NCI-H748 (cell line): Measurements from ENCODE around the gene RMC1.
"Not testable (repeated sequence)": the region's sequence is repeated elsewhere in the genome, so short reads cannot be mapped to it uniquely, and the experiment has no call there.

Experiments
- DNase-seq: peaks from one replicate; lab custom pipeline; 2025; ENCODE audit not compliant: unreplicated experiment; lab: John Stamatoyannopoulos, UW

Gene RMC1

GRCh38 chr18:23495723-23496440 lies 7.4 kb upstream of the RMC1 start:
- no peak for DNase-seq

DNA sequence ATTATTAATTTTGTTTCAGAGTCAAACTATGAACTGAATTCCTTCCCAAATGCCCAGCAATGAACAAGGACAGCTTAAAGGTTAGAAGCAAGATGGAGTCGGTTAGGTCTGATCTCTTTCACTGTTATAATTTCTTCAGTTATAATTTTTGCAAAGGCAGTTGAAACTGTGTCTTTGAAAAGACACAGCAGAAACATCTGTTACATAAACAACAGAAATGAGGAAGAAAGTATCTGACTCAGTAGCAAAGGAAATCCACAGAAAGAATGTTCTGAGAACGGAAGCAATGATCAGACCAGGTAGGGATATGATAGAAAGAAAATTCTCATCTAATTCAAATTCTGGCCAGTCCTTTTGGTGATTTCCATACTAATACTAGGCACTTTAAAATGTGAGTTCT lies 5.2 kb upstream of the RMC1 start:
- no peak for DNase-seq

DNA sequence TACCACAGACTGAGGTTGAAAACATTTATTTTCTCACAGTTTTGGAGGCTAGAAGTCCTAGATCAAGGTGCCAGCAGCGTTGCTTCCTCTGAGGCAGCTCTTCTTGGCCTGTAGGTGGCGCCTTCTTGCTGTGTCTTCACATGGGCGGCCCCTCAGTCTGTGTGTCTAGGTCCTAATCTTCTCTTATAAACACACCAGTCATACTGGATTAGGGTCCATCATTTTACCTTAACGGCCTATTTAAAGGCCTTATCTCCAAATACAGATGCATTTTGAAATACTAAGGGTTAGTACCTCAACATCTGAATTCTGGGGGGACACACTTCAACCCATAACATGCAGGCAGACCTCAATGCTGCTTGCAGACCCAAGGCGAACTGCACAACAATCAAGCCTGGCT lies 4.4 kb upstream of the RMC1 start:
- peak; percentile 81 for DNase-seq

- DNase-seq: no peak
Observed at GRCh38 chr18:23499291-23499781, 4.0 kb upstream of the RMC1 start.

DNA sequence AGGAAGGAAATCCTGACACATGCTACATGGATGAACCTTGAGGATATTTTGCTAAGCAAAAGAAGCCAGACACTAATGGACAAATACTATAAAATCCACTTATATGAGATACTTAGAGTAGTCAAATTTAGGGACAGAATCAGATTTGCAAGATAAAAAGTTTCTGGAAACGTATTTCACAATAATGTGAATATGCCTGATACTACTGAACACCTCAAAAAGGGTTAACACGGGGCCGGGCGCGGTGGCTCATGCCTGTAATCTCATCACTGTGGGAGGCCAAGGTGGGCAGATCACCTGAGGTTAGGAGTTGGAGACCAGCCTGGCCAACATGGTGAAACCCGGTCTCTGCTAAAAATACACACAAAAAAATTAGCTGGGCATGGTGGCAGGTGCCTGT lies 1.7 kb upstream of the RMC1 start:
- DNase-seq: no peak

DNA sequence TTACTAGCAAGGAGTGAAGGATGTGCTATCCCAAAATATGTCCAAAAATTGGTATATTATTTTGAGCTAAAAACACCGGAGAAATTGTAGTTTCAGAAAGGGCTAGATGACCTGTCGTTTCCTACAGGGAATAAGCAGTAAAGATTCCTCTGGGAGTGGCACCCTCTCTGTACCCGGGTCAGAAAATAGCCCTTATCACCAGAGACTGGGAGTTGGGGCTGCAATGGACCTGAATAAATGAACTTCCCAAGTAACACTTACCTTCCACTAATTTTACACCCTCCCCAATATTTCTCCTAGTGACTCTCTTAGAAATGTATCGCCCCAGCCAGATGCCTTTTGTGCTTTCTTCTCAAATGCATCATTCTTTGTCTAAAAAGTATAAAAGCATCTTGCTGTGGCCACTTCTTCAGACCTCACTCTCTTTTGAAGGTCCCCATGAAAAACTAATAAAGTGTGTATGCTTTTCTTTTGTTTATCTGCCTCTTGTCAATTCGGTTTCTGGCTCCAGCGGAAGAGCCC lies 734 bp upstream of the RMC1 start:
- peak; percentile 39 for DNase-seq

DNA sequence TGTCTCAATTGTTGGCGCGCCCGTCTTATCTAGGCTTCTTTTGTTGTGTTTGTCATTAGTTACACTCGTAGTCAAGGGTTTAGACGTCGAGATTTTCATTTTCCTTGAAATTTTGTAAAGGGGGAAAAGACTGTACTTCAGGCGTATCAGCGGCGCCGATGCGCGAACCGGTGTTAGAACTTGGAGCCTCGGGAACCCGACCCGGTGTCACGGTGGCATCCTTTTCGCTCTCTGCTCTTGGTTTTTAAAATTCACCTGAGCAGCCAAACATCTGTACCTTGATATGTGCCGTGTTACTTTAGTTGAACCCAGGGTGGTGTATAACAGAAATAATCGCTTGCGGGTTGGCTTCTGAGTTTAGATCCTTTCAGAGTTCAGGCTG lies 643 bp downstream of the RMC1 start:
- peak; percentile 43 for DNase-seq

DNA sequence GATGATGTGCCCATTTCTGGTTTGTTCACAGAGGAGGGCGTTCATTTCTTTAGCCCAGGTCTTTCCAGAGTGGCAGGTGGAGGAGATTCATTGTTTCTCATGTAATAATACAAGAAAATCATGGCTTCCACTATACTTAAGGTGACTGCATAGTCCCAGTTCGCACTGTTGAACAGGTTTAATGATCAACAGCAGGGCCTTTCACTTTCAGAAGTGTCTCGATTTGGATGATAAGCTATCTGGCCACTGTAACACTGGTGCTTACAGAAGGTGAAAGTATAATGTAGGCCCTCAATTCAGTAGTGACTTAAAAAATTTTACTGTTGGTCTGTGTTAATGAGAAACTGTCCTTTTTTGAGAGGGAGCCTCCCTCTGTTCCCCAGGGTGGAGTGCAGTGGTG lies 1.4 kb downstream of the RMC1 start:
- no peak for DNase-seq

DNA sequence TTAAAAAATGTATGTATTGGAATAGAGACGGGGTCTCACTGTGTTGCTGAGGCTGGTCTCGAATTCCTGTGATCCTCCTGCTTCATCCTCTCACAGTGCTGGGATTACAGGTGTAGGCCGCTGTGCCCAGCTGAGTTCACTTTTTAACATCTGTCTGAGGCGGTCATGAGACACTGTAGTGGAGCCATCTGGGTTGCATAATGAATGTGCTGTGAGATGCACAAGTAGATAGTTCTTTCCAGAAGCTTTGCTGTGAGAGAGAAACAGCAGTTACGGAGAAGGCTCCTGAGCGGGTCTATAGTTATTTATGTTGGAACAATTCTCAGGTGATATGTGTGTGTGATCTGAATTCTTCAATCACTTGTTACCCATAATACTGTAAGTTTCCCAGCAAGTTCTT lies 3.1 kb downstream of the RMC1 start:
- no peak for DNase-seq

- not testable (repeated sequence) for DNase-seq
Observed at GRCh38 chr18:23510923-23511322, 7.6 kb downstream of the RMC1 start.

- DNase-seq: not testable (repeated sequence)
Observed at GRCh38 chr18:23512216-23512615, 8.9 kb downstream of the RMC1 start.

GRCh38 chr18:23512641-23513040 lies 9.3 kb downstream of the RMC1 start:
- no peak for DNase-seq

GRCh38 chr18:23515911-23516546 lies 12.7 kb downstream of the RMC1 start:
- DNase-seq: peak; percentile 82

DNA sequence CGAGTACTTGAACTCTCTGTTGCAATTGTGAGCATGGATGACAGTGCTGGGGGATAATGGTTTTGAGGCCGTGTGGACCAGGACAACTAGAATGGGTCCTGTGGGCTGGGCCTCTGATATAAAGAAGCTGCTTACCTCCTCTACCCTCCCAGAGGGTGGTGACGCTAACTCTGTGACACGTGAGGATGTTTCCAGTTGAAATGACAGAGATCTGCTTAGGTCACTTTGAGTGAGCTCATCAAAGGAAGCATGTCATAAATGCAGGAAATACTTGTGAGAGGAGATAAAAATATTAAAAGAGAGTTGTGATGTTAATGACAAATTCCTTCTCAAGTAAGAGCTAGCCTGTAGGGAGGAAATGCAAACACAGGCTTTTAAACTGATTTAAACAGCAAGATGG lies 16.4 kb downstream of the RMC1 start:
- no peak for DNase-seq

DNA sequence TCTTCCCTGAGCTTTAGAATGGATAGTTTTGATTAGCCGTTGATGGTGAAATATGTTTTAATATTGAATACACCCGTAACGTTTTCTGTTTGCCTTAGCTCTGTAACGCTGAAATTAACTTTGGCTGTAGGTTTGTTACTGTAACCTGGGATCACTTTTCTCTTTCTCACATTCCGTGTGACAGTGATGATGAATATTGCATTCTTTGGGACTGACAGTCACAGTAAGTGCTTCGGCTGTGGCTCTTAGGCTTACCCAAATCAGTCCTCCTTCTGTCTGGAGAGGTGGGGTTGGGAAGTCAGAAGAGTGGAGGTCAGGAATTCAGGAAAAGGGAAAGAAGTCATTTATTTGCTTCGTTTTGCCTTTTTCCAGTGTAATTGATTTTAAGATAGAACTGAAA lies 18.0 kb downstream of the RMC1 start:
- DNase-seq: no peak

GRCh38 chr18:23521907-23522306 lies 18.6 kb downstream of the RMC1 start:
- DNase-seq: no peak

DNA sequence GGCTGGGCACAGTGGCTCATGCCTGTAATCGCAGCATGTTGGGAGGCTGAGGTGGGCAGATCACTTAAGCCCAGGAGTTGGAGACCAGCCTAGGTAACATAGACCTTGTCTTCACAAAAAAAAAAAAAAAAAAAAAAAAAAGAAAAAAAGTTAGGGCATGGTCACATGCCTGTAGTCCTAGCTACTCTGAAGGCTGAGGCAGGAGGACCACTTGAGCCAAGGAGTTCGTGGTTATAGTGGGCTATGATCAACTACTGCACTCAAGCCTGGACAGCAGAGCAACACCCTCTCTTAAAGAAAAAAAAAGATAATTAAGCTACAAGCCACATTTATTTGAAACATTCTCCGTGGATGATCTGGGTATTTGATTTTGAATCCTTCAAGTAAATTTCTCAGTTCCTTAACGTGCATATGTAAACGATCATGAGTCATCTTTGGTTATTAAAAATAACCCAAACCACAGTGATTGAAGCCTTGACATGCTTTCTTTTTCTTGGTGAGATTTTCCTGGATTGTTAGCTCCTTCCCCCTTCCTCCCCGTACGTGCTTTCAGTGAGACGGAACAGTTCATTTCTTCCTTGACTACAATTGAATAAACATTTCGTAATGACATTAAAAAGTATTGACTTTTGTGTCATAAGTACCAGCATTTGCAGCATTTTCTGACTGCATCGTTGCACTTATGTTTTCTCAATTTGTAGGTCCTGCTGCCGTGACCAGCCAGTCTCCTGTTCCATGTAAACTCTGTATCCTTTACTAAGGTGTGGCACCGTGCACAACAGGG lies 20.3 kb downstream of the RMC1 start:
- no peak for DNase-seq

GRCh38 chr18:23524213-23524707 lies 20.9 kb downstream of the RMC1 start:
- DNase-seq: no peak

- DNase-seq: no peak
Observed at GRCh38 chr18:23526501-23527063, 23.3 kb downstream of the RMC1 start.

DNA sequence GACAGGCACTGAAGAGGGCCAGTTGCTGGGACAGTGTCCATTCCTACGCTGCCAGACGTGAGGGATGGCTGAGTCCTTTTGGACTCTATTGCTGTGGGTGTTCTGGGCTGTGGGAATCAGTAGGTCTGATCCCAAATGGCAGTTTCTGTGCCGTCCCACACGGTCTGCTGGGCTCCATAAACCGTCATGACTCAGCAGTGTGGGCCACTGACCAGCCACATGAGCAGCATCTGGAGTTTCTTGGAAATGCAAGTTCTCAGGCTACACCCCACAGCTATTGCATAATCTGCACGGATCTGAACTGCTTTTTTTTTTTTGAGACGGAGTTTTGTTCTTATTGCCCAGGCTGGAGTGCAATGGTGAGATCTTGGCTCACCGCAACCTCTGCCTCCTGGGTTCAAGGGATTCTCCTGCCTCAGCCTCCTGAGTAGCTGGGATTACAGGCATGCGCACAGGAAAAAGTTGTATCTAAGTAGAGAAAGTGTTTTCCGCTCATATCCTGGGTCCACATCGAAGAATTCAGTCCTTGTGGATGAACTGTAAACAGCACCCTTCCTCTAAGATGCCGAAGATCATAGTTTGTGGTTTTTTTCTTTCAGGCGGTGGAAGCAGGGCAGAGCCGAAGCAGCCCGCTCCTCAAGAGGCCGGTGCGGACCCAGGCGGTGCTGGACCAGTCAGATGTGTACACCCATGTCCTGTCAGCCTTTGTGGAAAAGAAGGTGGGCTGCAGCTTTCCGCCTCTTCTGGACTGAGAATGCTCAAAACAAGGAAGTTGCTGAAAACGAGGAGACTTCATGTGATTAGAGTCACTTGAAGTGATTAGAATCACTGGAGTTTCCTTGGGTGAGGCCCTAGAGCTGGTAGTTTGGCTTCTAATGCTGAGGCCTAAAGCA lies 25.5 kb downstream of the RMC1 start:
- DNase-seq: no peak
